ENCODE measurements around the gene ASPRV1. TPM values are rescaled to one million over a fixed set of nuclear protein-coding genes. Genes with fewer than 3 reads are reported as not detected.

Gene ASPRV1
- total and polyA plus RNA-seq, 10 of the 15 experiments (the other 5 are each of a cell fraction or from before 2014, with no cell fraction given): 0.11 to 1.1 (median 0.33) TPM

DNA sequence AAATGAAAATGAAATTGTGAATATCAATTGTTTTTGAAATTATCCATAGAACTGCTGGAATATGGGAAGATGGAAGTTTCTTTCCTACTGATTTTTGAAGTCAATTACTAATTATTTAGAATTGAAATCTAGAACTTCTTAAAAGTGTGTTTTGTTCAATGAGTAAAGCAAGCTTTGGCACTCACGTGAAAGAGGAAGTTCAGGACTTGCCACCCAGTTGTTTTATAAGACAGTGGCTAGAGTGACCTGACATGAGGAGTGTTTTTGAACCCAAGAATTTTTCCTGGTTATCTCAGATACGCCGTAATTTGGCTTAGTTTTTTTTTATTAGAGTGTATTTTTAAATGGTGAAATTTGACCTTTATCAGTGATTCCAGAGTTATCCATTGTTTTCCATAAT is 43.0 kb downstream of the ASPRV1 start:
- SMC1A ChIA-PET (ENCODE audit: uncharacterized antibody, unreplicated experiment): interaction anchor here (1.0 to 8.9 kb wide), 8 partner anchors 16 to 375 kb away, joined by 3 to 126 read pairs (median 3); partner anchors contain the start of gene SNRPG
- no peak overlapping the region for H3K9ac ChIP-seq (ENCODE audit: control insufficient read depth, insufficient read depth, low read length)

More for the DNA sequence above, 43.0 kb downstream of the ASPRV1 start:
- Histone ChIP-seq H4K20me1 (ENCODE audit: control insufficient read depth, insufficient read depth) (no peaks in the 10 kb centered on the region), H3K36me3 (ENCODE audit: control insufficient read depth in 2 of 2, insufficient read depth in 2 of 2, low read length in 1 of 2) (0 out of 4 replicates have a peak, but pooled peaks cover 0 to 7% of the 10 kb centered on the region in 2 experiments), H3K4me2 (ENCODE audit: control insufficient read depth, insufficient read depth) (no peak overlapping the region), H2AFZ (ENCODE audit: control insufficient read depth, low read depth, low read length) (no peak overlapping the region), H3K4me3 (no peak overlapping the region), H3K27me3 (replicated peaks in 1 of 2; ENCODE audit: control insufficient read depth in 2 of 2, insufficient read depth in 2 of 2, low read length in 1 of 2) (no peaks in the 10 kb centered on the region), H3K79me2 (ENCODE audit: control insufficient read depth, insufficient read depth, low read length) (peaks cover 5% of the 10 kb centered on the region), H3K9me3 (replicated peaks; ENCODE audit: control insufficient read depth, insufficient read depth, low read length) (no peaks in the 10 kb centered on the region), H3K4me1 (ENCODE audit: control insufficient read depth, insufficient read depth, low read length) (peaks cover 5% of the 10 kb centered on the region; the same call in 1 of the 2 replicates), H3K27ac (ENCODE audit: control insufficient read depth, insufficient read depth) (no peak overlapping the region)
- intact Hi-C loops (cut with micrococcal nuclease; ENCODE audit: unreplicated experiment) (loop anchor here (10.0 kb wide), 1 partner anchor 696 kb away; no protein-coding TSS in a partner anchor), in situ Hi-C loops (cut with MboI) (loop anchor here (5.0 kb wide), 1 partner anchor 154 kb away; no protein-coding TSS in a partner anchor)
- BruUV-seq (replicated peaks): no TSS peak
- 3% methylated on average over 3 of the region's 3 CpGs for WGBS (ENCODE audit: insufficient coverage, insufficient replicate concordance, low lambda C conversion rate, missing lambda C conversion rate)
- RAD21 ChIA-PET (ENCODE audit: unreplicated experiment): interaction anchor here (1.5 kb wide), 2 partner anchors 151 to 225 kb away, joined by 3 to 9 read pairs; no protein-coding TSS in a partner anchor
- FAIRE-seq: no peak
- TF ChIP-seq, protein P1, sequence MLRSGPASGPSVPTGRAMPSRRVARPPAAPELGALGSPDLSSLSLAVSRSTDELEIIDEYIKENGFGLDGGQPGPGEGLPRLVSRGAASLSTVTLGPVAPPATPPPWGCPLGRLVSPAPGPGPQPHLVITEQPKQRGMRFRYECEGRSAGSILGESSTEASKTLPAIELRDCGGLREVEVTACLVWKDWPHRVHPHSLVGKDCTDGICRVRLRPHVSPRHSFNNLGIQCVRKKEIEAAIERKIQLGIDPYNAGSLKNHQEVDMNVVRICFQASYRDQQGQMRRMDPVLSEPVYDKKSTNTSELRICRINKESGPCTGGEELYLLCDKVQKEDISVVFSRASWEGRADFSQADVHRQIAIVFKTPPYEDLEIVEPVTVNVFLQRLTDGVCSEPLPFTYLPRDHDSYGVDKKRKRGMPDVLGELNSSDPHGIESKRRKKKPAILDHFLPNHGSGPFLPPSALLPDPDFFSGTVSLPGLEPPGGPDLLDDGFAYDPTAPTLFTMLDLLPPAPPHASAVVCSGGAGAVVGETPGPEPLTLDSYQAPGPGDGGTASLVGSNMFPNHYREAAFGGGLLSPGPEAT (IDR thresholded peaks at IDR 0.05; ENCODE audit: low read depth): 0 out of 2 replicates have a peak, but pooled peaks have one; percentile 18
- TF ChIP-seq BHLHE40 (IDR thresholded peaks at IDR 0.05; ENCODE audit: borderline replicate concordance in 1 of 2, low read depth in 2 of 2, low read length in 1 of 2) (no peak), IKZF1 (conservative IDR thresholded peaks at IDR 0.05) (0 out of 2 replicates have a peak, but pooled peaks have one; percentile 22), SIN3A (IDR thresholded peaks at IDR 0.05; ENCODE audit: low read depth, low read length) (no peak), SIX5 (IDR thresholded peaks at IDR 0.05; ENCODE audit: low read depth, low read length, severe bottlenecking) (no peak), IKZF2 (IDR thresholded peaks at IDR 0.05) (0 out of 4 replicates have a peak, but pooled peaks of 1 of the 2 experiments have one; percentile 20), TCF12 (IDR thresholded peaks at IDR 0.05; ENCODE audit: low read depth, low read length) (no peak)
- TF ChIP-seq, protein P2, sequence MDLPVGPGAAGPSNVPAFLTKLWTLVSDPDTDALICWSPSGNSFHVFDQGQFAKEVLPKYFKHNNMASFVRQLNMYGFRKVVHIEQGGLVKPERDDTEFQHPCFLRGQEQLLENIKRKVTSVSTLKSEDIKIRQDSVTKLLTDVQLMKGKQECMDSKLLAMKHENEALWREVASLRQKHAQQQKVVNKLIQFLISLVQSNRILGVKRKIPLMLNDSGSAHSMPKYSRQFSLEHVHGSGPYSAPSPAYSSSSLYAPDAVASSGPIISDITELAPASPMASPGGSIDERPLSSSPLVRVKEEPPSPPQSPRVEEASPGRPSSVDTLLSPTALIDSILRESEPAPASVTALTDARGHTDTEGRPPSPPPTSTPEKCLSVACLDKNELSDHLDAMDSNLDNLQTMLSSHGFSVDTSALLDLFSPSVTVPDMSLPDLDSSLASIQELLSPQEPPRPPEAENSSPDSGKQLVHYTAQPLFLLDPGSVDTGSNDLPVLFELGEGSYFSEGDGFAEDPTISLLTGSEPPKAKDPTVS (IDR thresholded peaks at IDR 0.05; ENCODE audit: low read depth, low read length): no peak
- CTCF ChIA-PET: interaction anchor here (1.0 to 1.4 kb wide), 4 partner anchors 152 to 224 kb away, joined by 3 to 5 read pairs (median 5); no protein-coding TSS in a partner anchor
- DNase-seq (ENCODE audit: low read depth, low spot score): no peak
- no peak for ATAC-seq
- POLR2A ChIA-PET: interaction anchor here (0.8 to 6.2 kb wide), 4 partner anchors 152 to 215 kb away, joined by 3 to 75 read pairs (median 4); no protein-coding TSS in a partner anchor
